ENCODE measurements around the gene NAGK.
"Not testable (repeated sequence)": the region's sequence is repeated elsewhere in the genome, so short reads cannot be mapped to it uniquely, and the experiment has no call there.

Gene NAGK

DNA sequence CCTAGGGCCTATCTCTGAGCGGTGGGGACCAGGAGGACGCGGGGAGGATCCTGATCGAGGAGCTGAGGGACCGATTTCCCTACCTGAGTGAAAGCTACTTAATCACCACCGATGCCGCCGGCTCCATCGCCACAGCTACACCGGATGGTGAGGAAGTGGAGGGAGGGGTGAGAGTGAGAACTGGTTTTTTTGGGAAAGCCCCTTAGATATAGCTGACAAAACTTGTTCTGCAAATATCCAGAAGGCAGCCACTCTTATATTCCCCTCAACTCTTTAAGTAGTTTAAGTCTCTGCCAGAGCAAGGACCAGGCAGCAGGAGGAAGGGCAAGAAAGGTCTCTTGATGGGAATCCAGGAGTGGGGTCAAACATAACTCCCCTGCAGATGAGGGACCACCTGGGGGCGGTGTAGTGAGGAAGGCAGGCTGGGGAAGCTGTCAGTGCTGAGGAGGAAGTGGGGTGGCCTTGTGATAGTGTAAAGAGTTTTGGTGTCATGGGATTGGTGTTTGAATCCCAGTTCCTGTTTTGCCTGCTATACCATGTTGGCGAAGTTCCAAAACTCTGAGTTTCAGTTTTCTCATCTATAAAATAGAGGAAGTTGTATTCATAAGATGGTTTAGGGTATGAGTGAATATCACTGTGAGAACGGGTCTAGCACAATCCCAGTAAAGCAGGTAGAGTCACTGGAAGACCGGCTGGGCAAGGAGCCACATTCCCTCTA lies 3.4 kb downstream of the NAGK start:
- H3K4me3 ChIP-seq (ENCODE audit: low read depth, low read length), result no peak overlapping the region
- TF ChIP-seq, protein P1, sequence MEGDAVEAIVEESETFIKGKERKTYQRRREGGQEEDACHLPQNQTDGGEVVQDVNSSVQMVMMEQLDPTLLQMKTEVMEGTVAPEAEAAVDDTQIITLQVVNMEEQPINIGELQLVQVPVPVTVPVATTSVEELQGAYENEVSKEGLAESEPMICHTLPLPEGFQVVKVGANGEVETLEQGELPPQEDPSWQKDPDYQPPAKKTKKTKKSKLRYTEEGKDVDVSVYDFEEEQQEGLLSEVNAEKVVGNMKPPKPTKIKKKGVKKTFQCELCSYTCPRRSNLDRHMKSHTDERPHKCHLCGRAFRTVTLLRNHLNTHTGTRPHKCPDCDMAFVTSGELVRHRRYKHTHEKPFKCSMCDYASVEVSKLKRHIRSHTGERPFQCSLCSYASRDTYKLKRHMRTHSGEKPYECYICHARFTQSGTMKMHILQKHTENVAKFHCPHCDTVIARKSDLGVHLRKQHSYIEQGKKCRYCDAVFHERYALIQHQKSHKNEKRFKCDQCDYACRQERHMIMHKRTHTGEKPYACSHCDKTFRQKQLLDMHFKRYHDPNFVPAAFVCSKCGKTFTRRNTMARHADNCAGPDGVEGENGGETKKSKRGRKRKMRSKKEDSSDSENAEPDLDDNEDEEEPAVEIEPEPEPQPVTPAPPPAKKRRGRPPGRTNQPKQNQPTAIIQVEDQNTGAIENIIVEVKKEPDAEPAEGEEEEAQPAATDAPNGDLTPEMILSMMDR (IDR thresholded peaks at IDR 0.05; ENCODE audit: low read depth, low read length, missing control alignments), result no peak
- DNase-seq (ENCODE audit: low read depth), result no peak
- in situ Hi-C loops (cut with HindIII; ENCODE audit: low sequenced_read_pairs), result no loop called here

DNA sequence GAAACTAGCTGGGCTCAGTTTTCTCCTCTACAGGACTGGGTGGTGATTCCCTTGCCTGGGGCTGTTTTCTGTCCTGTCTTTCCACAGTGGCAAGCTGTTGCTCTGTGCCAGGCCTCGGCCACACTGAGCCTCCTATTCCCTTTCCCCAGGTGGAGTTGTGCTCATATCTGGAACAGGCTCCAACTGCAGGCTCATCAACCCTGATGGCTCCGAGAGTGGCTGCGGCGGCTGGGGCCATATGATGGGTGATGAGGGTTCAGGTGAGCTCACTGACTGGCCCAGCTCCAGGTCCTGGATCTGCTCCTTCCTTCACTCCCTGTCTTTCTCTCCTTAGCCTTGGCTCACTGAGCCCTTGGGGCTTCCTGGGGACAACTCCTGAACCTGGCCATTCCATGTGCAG lies 4.0 kb downstream of the NAGK start:
- no peak overlapping the region for H3K4me3 ChIP-seq (ENCODE audit: low read depth, low read length)
- TF ChIP-seq, protein P1 (IDR thresholded peaks at IDR 0.05; ENCODE audit: low read depth, low read length, missing control alignments), result no peak
- no peak for DNase-seq (ENCODE audit: low read depth)
- in situ Hi-C loops (cut with HindIII; ENCODE audit: low sequenced_read_pairs), result no loop called here

DNA sequence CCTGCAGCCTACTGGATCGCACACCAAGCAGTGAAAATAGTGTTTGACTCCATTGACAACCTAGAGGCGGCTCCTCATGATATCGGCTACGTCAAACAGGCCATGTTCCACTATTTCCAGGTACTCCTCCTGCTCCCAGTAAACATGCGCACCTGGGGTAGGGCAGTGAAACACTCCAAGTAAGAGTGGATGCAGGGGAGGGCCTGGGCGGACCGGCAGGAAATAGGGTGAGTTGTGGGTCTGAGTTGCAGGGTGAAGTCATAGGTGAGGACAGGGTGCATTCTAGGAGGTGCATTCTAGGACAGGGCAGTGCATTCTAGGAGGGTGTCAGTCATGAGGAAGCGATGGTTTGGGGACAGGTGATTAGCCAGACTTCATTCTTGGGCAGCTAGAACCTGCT lies 5.0 kb downstream of the NAGK start:
- in situ Hi-C loops (cut with HindIII; ENCODE audit: low sequenced_read_pairs), result no loop called here
- H3K4me3 ChIP-seq (ENCODE audit: low read depth, low read length), result no peak overlapping the region
- no peak for DNase-seq (ENCODE audit: low read depth)
- TF ChIP-seq, protein P1 (IDR thresholded peaks at IDR 0.05; ENCODE audit: low read depth, low read length, missing control alignments), result no peak

DNA sequence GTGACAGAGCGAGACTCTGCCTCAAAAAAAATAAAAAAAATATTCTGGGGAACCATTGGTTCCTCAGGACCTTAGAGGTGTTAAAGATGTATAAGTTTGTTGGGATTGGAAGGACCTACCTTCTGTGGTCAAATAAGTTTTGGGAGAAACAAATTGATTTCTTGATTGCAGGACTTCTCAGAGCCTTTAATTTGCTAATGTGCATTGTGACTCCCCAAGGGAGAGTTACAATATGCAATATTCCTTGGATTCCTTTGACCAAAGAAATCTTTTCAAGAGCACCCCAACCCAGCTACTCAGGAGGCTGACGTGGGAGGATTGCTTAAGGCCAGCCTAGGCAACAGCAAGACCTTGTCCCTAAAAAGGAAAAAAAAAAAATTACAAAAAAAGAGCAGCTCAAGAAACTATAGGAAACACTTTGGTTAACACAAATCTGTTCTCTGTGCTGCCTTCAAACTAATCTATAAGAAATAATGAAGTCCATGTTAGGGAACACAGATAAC lies 6.5 kb downstream of the NAGK start:
- TF ChIP-seq, protein P1 (IDR thresholded peaks at IDR 0.05; ENCODE audit: low read depth, low read length, missing control alignments), result no peak
- no peak overlapping the region for H3K4me3 ChIP-seq (ENCODE audit: low read depth, low read length)
- DNase-seq (ENCODE audit: low read depth), result no peak
- in situ Hi-C loops (cut with HindIII; ENCODE audit: low sequenced_read_pairs), result no loop called here

DNA sequence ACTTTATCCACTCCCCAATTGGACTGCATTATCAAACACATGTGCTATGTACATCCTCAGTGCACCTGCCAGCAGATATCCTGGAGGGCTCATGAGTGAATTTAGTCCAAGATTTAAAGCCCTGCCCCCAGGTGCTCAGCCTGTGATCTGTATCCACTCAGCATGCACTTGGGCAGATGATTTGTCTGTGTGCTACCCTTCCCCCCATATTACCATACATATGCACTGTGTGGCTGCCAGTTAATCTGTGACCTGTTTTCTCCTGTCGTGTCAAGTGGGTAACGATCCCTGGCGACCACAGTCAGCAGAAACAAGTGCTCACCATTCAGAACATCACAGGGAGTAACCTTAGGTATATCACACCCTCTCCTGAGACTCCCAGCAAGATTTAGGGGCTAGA lies 10.2 kb downstream of the NAGK start:
- DNase-seq (ENCODE audit: low read depth), result no peak
- TF ChIP-seq, protein P1 (IDR thresholded peaks at IDR 0.05; ENCODE audit: low read depth, low read length, missing control alignments), result no peak
- in situ Hi-C loops (cut with HindIII; ENCODE audit: low sequenced_read_pairs), result no loop called here
- no peak overlapping the region for H3K4me3 ChIP-seq (ENCODE audit: low read depth, low read length)

DNA sequence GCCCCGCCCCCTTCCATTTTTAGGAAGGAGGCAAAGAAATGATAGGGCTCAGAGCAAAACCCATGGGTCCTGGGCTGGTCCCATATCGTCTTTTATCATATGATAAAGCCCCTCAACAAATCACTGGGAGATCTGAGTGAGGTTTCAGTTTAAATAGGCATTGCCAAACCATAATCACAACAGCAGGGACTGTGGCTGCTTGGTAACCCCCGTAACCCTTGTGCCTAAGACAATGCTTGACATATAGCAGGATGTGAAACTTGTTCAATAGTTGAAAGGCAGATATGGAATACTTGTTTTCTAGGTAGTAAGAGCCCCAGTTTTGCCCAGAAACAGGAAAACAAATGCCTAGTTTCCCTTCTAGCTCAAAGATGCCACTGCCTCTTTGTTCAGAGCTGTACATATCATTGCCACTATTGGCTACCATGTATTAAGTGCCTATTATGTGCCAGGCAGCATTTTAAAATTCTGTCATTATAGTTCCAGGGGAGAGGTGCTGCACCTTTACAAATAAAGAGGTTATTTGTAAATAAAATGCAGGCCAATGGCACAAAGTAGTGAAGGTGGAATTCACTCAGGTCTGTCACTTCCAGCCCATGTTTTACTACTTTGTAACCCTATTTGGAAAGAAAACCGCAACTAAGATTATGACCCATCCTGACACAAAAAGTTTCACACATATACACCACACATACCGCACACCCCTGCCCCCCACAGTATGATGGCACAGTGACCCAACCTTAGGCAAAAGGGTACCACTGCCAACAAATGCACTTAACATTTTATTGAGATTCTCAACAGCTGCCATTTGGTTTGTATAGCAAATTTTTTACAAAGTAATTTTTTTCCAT lies 14.2 kb downstream of the NAGK start:
- DNase-seq (ENCODE audit: low read depth), result no peak
- H3K4me3 ChIP-seq (ENCODE audit: low read depth, low read length), result no peak overlapping the region
- in situ Hi-C loops (cut with HindIII; ENCODE audit: low sequenced_read_pairs), result no loop called here
- TF ChIP-seq, protein P1 (IDR thresholded peaks at IDR 0.05; ENCODE audit: low read depth, low read length, missing control alignments), result no peak

DNA sequence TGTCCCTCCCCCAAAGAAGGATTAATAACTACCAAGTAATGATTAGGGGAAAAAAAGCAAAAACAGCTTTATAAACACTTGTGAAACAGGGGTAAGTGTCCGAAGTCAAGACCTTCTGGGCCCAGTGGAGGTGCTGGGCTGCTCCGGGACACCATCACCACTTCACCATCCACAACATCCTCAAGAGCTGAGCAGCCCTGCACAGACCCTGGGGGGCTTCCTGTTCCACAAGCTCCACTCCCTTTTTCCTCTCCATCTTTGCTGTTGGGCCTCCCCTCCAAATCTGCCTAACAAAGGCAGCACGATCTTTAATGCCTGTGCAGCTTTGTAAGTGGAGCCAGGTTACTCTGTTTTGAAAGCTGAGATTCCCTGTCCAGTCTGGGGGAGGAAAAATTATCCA lies 14.8 kb downstream of the NAGK start:
- DNase-seq (ENCODE audit: low read depth); in situ Hi-C loops (cut with HindIII; ENCODE audit: low sequenced_read_pairs); H3K4me3 ChIP-seq (ENCODE audit: low read depth, low read length): not testable (repeated sequence)

DNA sequence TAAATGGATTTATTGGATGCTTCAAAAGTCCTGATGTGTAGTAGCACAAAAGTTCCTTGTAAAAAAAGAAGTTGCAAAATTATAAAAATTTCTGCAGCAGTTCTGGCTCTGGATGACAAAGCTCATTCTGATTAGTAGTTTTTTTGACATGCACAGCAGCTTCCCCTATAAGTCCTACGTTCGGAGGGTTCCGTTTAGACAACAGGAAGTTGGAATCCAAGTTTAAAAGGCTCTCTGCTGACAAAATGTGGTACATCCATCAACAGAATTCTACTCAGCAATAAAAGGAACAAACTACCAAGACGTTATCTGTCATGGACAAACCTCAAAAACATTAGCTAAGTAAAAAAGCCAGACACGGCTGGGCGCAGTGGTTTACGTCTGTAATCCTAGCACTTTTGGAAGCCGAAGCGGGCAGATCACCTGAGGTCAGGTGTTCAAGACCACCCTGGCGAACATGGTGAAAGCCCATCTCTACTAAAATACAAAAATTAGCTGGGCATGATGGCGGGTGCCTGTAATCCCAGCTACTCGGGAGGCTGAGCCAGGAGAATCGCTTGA lies 15.4 kb downstream of the NAGK start:
- DNase-seq (ENCODE audit: low read depth); in situ Hi-C loops (cut with HindIII; ENCODE audit: low sequenced_read_pairs); H3K4me3 ChIP-seq (ENCODE audit: low read depth, low read length): not testable (repeated sequence)

DNA sequence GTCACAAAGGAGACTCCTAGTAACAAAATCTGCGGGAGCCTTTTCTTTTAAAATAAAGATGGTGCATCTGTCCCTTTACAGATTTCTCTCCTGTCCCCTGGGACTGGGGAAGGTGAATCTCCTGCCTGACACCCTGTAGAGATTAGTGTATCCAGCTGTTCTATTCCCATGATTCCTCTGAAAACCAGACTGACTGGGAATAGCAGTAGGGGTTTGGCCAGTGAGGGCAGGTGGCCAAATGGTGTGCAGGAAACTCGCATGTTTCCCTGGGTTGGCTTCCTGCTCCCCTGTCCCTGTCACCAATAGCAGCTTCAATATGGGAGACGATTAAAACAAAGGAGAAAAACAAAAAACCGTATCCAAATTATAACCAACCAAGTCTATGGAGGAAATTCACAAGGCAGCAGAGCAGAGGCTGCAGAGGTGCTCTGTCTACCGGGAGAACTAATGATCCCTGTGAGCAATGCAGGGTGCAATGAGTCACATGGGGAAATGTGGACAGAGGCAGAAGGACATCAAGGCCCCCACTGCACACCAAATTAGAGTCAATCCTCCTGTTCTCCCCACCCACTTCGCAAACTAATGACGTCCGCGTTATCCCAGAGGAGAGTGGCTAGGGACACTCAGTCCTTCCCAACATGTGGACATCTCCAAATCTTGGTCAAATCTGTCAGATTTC lies 17.0 kb downstream of the NAGK start:
- in situ Hi-C loops (cut with HindIII; ENCODE audit: low sequenced_read_pairs); DNase-seq (ENCODE audit: low read depth): not testable (repeated sequence)

More for the DNA sequence above, 17.0 kb downstream of the NAGK start:
- not testable (repeated sequence) for H3K4me3 ChIP-seq (ENCODE audit: low read depth, low read length)
